Measurements from ENCODE around the gene PITRM1. TPM values are rescaled to one million over a fixed set of nuclear protein-coding genes. Genes with fewer than 3 reads are reported as not detected.

The PITRM1 gene
- total RNA-seq, 4 donors from 2014 or later = 81.9 to 123 (median 90.2) TPM

GRCh38 chr10:3143366-3143765 lies 29.2 kb downstream of the PITRM1 start:
- TF ChIP-seq POLR2A (IDR thresholded peaks at IDR 0.05) (no peak), CTCF (IDR thresholded peaks at IDR 0.05 in 4 of 5, conservative IDR thresholded peaks at IDR 0.05 in 1 of 5) (no peak)
- Histone ChIP-seq H3K27ac (no peak overlapping the region), H3K36me3 (peaks cover 3 to 100% of the 10 kb centered on the region in 2 donors), H3K4me3 (no peak overlapping the region), H3K27me3 (no peaks in the 10 kb centered on the region), H3K4me1 (peaks cover 0 to 8% of the 10 kb centered on the region in 2 donors), H3K9me3 (no peaks in the 10 kb centered on the region)
- DNase-seq (no peak), ATAC-seq (no peak)
- in situ Hi-C loops (cut with MboI; ENCODE audit: low sequenced_read_pairs in 4 of 4) = no loop called here
- intact Hi-C loops (cut with DNase I; ENCODE audit: low total_unique reads) = no loop called here

- ATAC-seq (no peak), DNase-seq (no peak)
- TF ChIP-seq POLR2A (IDR thresholded peaks at IDR 0.05) (no peak), CTCF (IDR thresholded peaks at IDR 0.05 in 4 of 5, conservative IDR thresholded peaks at IDR 0.05 in 1 of 5) (no peak)
- intact Hi-C loops (cut with DNase I; ENCODE audit: low total_unique reads) = no loop called here
- Histone ChIP-seq H3K4me1 (peaks cover 8 to 13% of the 10 kb centered on the region in 2 donors), H3K27me3 (no peaks in the 10 kb centered on the region), H3K36me3 (peaks cover 3 to 99% of the 10 kb centered on the region in 2 donors), H3K9me3 (no peaks in the 10 kb centered on the region), H3K4me3 (no peak overlapping the region), H3K27ac (no peak overlapping the region)
- in situ Hi-C loops (cut with MboI; ENCODE audit: low sequenced_read_pairs in 4 of 4) = no loop called here
Observed at GRCh38 chr10:3142146-3142875, 30.3 kb downstream of the PITRM1 start.

GRCh38 chr10:3141351-3142005 lies 31.1 kb downstream of the PITRM1 start:
- no peak for TF ChIP-seq CTCF (IDR thresholded peaks at IDR 0.05 in 4 of 5, conservative IDR thresholded peaks at IDR 0.05 in 1 of 5)
- no peak for TF ChIP-seq POLR2A (IDR thresholded peaks at IDR 0.05)
- intact Hi-C loops (cut with DNase I; ENCODE audit: low total_unique reads) (no loop called here), in situ Hi-C loops (cut with MboI; ENCODE audit: low sequenced_read_pairs in 4 of 4) (no loop called here)
- ATAC-seq (no peak), DNase-seq (no peak)
- H3K4me1 ChIP-seq = peaks cover 15 to 19% of the 10 kb centered on the region in 2 donors
- H3K4me3 ChIP-seq = no peak overlapping the region
- H3K27ac ChIP-seq = no peak overlapping the region
- no peaks in the 10 kb centered on the region for H3K9me3 ChIP-seq
- peaks cover 3 to 91% of the 10 kb centered on the region in 2 donors for H3K36me3 ChIP-seq
- no peaks in the 10 kb centered on the region for H3K27me3 ChIP-seq

GRCh38 chr10:3140280-3140679 lies 32.3 kb downstream of the PITRM1 start:
- ATAC-seq = no peak

More at GRCh38 chr10:3140280-3140679, 32.3 kb downstream of the PITRM1 start:
- no peaks in the 10 kb centered on the region for H3K9me3 ChIP-seq
- DNase-seq = no peak
- intact Hi-C loops (cut with DNase I; ENCODE audit: low total_unique reads) (no loop called here), in situ Hi-C loops (cut with MboI; ENCODE audit: low sequenced_read_pairs in 4 of 4) (no loop called here)
- peaks cover 3 to 80% of the 10 kb centered on the region in 2 donors for H3K36me3 ChIP-seq
- no peak for TF ChIP-seq CTCF (IDR thresholded peaks at IDR 0.05 in 4 of 5, conservative IDR thresholded peaks at IDR 0.05 in 1 of 5)
- no peak for TF ChIP-seq POLR2A (IDR thresholded peaks at IDR 0.05)
- H3K27me3 ChIP-seq = no peaks in the 10 kb centered on the region
- H3K4me3 ChIP-seq = no peak overlapping the region
- peaks cover 21 to 22% of the 10 kb centered on the region in 2 donors for H3K4me1 ChIP-seq
- H3K27ac ChIP-seq = peak overlapping the region in 3 of 4 donors; percentile 1 to 43 (median 27)
